Ectodermal cell (in vitro differentiated cells): ENCODE results near the gene MAD1L1.

Experiments
- H3K27ac ChIP-seq: 2 replicates; pipeline ENCODE4 v1.7.0; 2013; ENCODE audit warnings: mild to moderate bottlenecking, low read depth, low read length; ENCODE audit not compliant: insufficient read depth, poor library complexity, severe bottlenecking
- H3K27me3 ChIP-seq: 2 replicates; pipeline ENCODE4 v1.7.0; 2013; ENCODE audit warnings: mild to moderate bottlenecking, low read length; ENCODE audit not compliant: insufficient read depth, control insufficient read depth, poor library complexity, severe bottlenecking
- H3K36me3 ChIP-seq: one replicate; pipeline ENCODE4 v1.7.0; 2013; ENCODE audit warnings: low read length; ENCODE audit not compliant: control insufficient read depth, insufficient read depth
- H3K4me1 ChIP-seq: one replicate; pipeline ENCODE4 v1.7.0; 2013; ENCODE audit warnings: low read length; ENCODE audit not compliant: control insufficient read depth, insufficient read depth
- H3K4me3 ChIP-seq: 2 replicates; pipeline ENCODE4 v1.7.0; 2013; ENCODE audit warnings: low read depth, low read length, control low read depth; ENCODE audit not compliant: insufficient read depth
- H3K9me3 ChIP-seq: 2 replicates; pipeline ENCODE4 v1.7.0; 2013; ENCODE audit warnings: mild to moderate bottlenecking, low read length, moderate library complexity; ENCODE audit not compliant: control insufficient read depth
- WGBS, 2 experiments: methylation state at CpG; one replicate each; pipeline ENCODE4 v1.1.7; 2013; ENCODE audit warnings: missing lambda C conversion rate in 2 of 2; 5-methylcytosine and 5-hydroxymethylcytosine counted together

MAD1L1 gene

GRCh38 chr7:2090526-2091520 is 141.9 kb downstream of the MAD1L1 start:
- H3K4me3 ChIP-seq: no peak overlapping the region
- no peaks in the 10 kb centered on the region for H3K4me1 ChIP-seq
- no peaks in the 10 kb centered on the region for H3K9me3 ChIP-seq
- H3K27ac ChIP-seq: no peak overlapping the region
- 93% methylated on average over 29 of the region's 29 CpGs for WGBS, 2 experiments
- H3K27me3 ChIP-seq: no peaks in the 10 kb centered on the region
- no peaks in the 10 kb centered on the region for H3K36me3 ChIP-seq

- 96 to 97% methylated on average over 15 of the region's 15 CpGs for WGBS, 2 experiments
- Histone ChIP-seq H3K27ac (no peak overlapping the region), H3K27me3 (no peaks in the 10 kb centered on the region), H3K4me3 (no peak overlapping the region), H3K4me1 (no peaks in the 10 kb centered on the region), H3K9me3 (no peaks in the 10 kb centered on the region), H3K36me3 (no peaks in the 10 kb centered on the region)
These were observed 143.9 kb downstream of the MAD1L1 start for GRCh38 chr7:2088801-2089200.

GRCh38 chr7:2087744-2088143 is 145.0 kb downstream of the MAD1L1 start:
- no peaks in the 10 kb centered on the region for H3K4me1 ChIP-seq
- no peaks in the 10 kb centered on the region for H3K27me3 ChIP-seq
- no peak overlapping the region for H3K27ac ChIP-seq
- H3K4me3 ChIP-seq: no peak overlapping the region
- H3K9me3 ChIP-seq: no peaks in the 10 kb centered on the region
- H3K36me3 ChIP-seq: no peaks in the 10 kb centered on the region
- WGBS, 2 experiments: 89 to 94% methylated on average over 11 of the region's 11 CpGs

- H3K27ac ChIP-seq: no peak overlapping the region
- H3K36me3 ChIP-seq: no peaks in the 10 kb centered on the region
- H3K9me3 ChIP-seq: no peaks in the 10 kb centered on the region
- H3K4me3 ChIP-seq: no peak overlapping the region
- no peaks in the 10 kb centered on the region for H3K27me3 ChIP-seq
- 93 to 94% methylated on average over 13 of the region's 13 CpGs for WGBS, 2 experiments
- H3K4me1 ChIP-seq: no peaks in the 10 kb centered on the region
These were observed 146.5 kb downstream of the MAD1L1 start for GRCh38 chr7:2086229-2086628.

- no peaks in the 10 kb centered on the region for H3K36me3 ChIP-seq
- H3K9me3 ChIP-seq: no peaks in the 10 kb centered on the region
- WGBS, 2 experiments: 90 to 92% methylated on average over 16 of the region's 16 CpGs
These were observed 146.9 kb downstream of the MAD1L1 start for GRCh38 chr7:2085804-2086203.

GRCh38 chr7:2084781-2085505 is 147.8 kb downstream of the MAD1L1 start:
- Histone ChIP-seq H3K36me3 (no peaks in the 10 kb centered on the region), H3K27ac (no peak overlapping the region), H3K9me3 (no peaks in the 10 kb centered on the region), H3K27me3 (no peaks in the 10 kb centered on the region), H3K4me3 (no peak overlapping the region), H3K4me1 (peaks cover 3% of the 10 kb centered on the region)
- 90% methylated on average over 25 of the region's 25 CpGs for WGBS, 2 experiments

More at GRCh38 chr7:2085804-2086203, 146.9 kb downstream of the MAD1L1 start:
- H3K27ac ChIP-seq: no peak overlapping the region
- H3K4me3 ChIP-seq: no peak overlapping the region
- no peaks in the 10 kb centered on the region for H3K27me3 ChIP-seq
- H3K4me1 ChIP-seq: no peaks in the 10 kb centered on the region

GRCh38 chr7:2084331-2084730 is 148.4 kb downstream of the MAD1L1 start:
- Histone ChIP-seq H3K27me3 (no peaks in the 10 kb centered on the region), H3K4me3 (no peak overlapping the region), H3K9me3 (no peaks in the 10 kb centered on the region), H3K36me3 (no peaks in the 10 kb centered on the region), H3K27ac (no peak overlapping the region), H3K4me1 (peaks cover 9% of the 10 kb centered on the region)
- WGBS, 2 experiments: 96 to 97% methylated on average over 18 of the region's 18 CpGs

GRCh38 chr7:2083362-2083761 is 149.4 kb downstream of the MAD1L1 start:
- Histone ChIP-seq H3K36me3 (no peaks in the 10 kb centered on the region), H3K27ac (no peak overlapping the region), H3K27me3 (no peaks in the 10 kb centered on the region), H3K4me1 (peaks cover 15% of the 10 kb centered on the region), H3K4me3 (no peak overlapping the region), H3K9me3 (no peaks in the 10 kb centered on the region)
- WGBS, 2 experiments: 95 to 97% methylated on average over 17 of the region's 17 CpGs

- Histone ChIP-seq H3K27me3 (no peaks in the 10 kb centered on the region), H3K4me1 (peaks cover 15% of the 10 kb centered on the region), H3K27ac (no peak overlapping the region), H3K36me3 (no peaks in the 10 kb centered on the region), H3K9me3 (no peaks in the 10 kb centered on the region), H3K4me3 (no peak overlapping the region)
- WGBS, 2 experiments: 82% methylated on average over 31 of the region's 31 CpGs
These were observed 150.4 kb downstream of the MAD1L1 start for GRCh38 chr7:2082139-2082998.
